GM23338 (cell line): ENCODE results near the gene MPC2. TPM values are rescaled to one million over a fixed set of nuclear protein-coding genes. Genes with fewer than 3 reads are reported as not detected.

Source experiments
- ATAC-seq: fragments of 200-7000 bp; cut with Tn5 transposase; 3 replicates; pipeline ENCODE4 v1.9.1; 2020
- DNase-seq: peaks from one replicate; pipeline ENCODE4 v3.0.0-alpha.2; 2015; ENCODE audit warnings: low spot score
- H2AFZ ChIP-seq: fragments of 200-600 bp; sonication (generic); 2 replicates; pipeline ENCODE4 v1.8.0; 2016; ENCODE audit warnings: antibody characterized with exemption, mild to moderate bottlenecking, moderate library complexity
- H3F3A ChIP-seq: fragments of 200-600 bp; sonication (generic); replicated peaks from 2 replicates; pipeline ENCODE4 v1.8.0; 2017; ENCODE audit warnings: antibody characterized with exemption, mixed run types, low read depth
- H3K27ac ChIP-seq: fragments of 200-600 bp; sonication (generic); 2 replicates; pipeline ENCODE4 v1.6.1; 2016; ENCODE audit warnings: low read depth
- H3K27me3 ChIP-seq: fragments of 200-600 bp; sonication (generic); 2 replicates; pipeline ENCODE4 v1.8.0; 2016; ENCODE audit warnings: mild to moderate bottlenecking, mixed run types, moderate library complexity; ENCODE audit not compliant: insufficient read depth
- H3K36me3 ChIP-seq: fragments of 200-600 bp; sonication (generic); 2 replicates; pipeline ENCODE4 v1.8.0; 2016; ENCODE audit warnings: mild to moderate bottlenecking; ENCODE audit not compliant: insufficient read depth
- H3K4me1 ChIP-seq: fragments of 200-600 bp; sonication (generic); 2 replicates; pipeline ENCODE4 v1.8.0; 2016; ENCODE audit warnings: mild to moderate bottlenecking, moderate library complexity; ENCODE audit not compliant: insufficient read depth
- H3K4me2 ChIP-seq: fragments of 200-600 bp; sonication (generic); 2 replicates; pipeline ENCODE4 v1.7.1; 2017; ENCODE audit warnings: mixed run types
- H3K4me3 ChIP-seq: fragments of 200-600 bp; sonication (generic); 2 replicates; pipeline ENCODE4 v1.6.1; 2016; ENCODE audit warnings: mixed run types
- H3K79me2 ChIP-seq: fragments of 200-600 bp; sonication (generic); replicated peaks from 2 replicates; pipeline ENCODE4 v1.8.0; 2017; ENCODE audit warnings: mild to moderate bottlenecking; ENCODE audit not compliant: insufficient read depth
- H3K9me2 ChIP-seq: fragments of 200-600 bp; sonication (generic); 2 replicates; pipeline ENCODE4 v1.8.0; 2017; ENCODE audit not compliant: insufficient read depth
- H4K20me1 ChIP-seq: fragments of 200-600 bp; sonication (generic); replicated peaks from 2 replicates; pipeline ENCODE4 v1.8.0; 2017; ENCODE audit warnings: mild to moderate bottlenecking; ENCODE audit not compliant: insufficient read depth
- H3K27ac Mint-ChIP-seq: 2 replicates; pipeline ENCODE4 v1.8.0; 2020; ENCODE audit warnings: inconsistent platforms, mild to moderate bottlenecking, moderate library complexity, mixed read lengths
- H3K27me3 Mint-ChIP-seq: 3 replicates; pipeline ENCODE4 v1.8.0; 2022; ENCODE audit warnings: low read depth, mild to moderate bottlenecking, moderate library complexity, mixed read lengths, inconsistent platforms; ENCODE audit not compliant: insufficient read depth, poor library complexity
- H3K36me3 Mint-ChIP-seq: 3 replicates; pipeline ENCODE4 v1.8.0; 2021; ENCODE audit warnings: low read depth, mild to moderate bottlenecking, inconsistent platforms, moderate library complexity, mixed read lengths
- H3K4me1 Mint-ChIP-seq: 3 replicates; pipeline ENCODE4 v1.8.0; 2020; ENCODE audit warnings: mild to moderate bottlenecking, inconsistent platforms, mixed read lengths
- H3K4me3 Mint-ChIP-seq: 3 replicates; pipeline ENCODE4 v1.8.0; 2021; ENCODE audit warnings: moderate library complexity, mild to moderate bottlenecking, inconsistent platforms, mixed read lengths
- H3K9me3 Mint-ChIP-seq: 3 replicates; pipeline ENCODE4 v1.8.0; 2020; ENCODE audit warnings: moderate library complexity, mild to moderate bottlenecking, inconsistent platforms, mixed read lengths
- CREB1 ChIP-seq: fragments of 250-450 bp; sonication (Bioruptor Pico); IDR thresholded peaks from 2 replicates; pipeline ENCODE4 v1.5.0; 2020; ENCODE audit warnings: low read depth, mild to moderate bottlenecking, moderate library complexity
- ETS1 ChIP-seq: IDR thresholded peaks from 2 replicates; pipeline ENCODE4 v1.6.1; 2016; ENCODE audit warnings: antibody characterized with exemption
- EZH2 ChIP-seq: fragments of 200-600 bp; sonication (generic); IDR thresholded peaks from one replicate; pipeline ENCODE4 v1.8.0; 2017; ENCODE audit warnings: antibody characterized with exemption, mild to moderate bottlenecking, low read depth; ENCODE audit not compliant: unreplicated experiment
- JUNB ChIP-seq: IDR thresholded peaks from one replicate; pipeline ENCODE4 v1.6.1; 2016; ENCODE audit warnings: antibody characterized with exemption; ENCODE audit not compliant: unreplicated experiment
- NANOG ChIP-seq: IDR thresholded peaks from 2 replicates; pipeline ENCODE4 v1.6.1; 2016; ENCODE audit warnings: antibody characterized with exemption, borderline replicate concordance
- POLR2AphosphoS5 ChIP-seq: IDR thresholded peaks from 2 replicates; pipeline ENCODE4 v1.6.1; 2016; ENCODE audit warnings: antibody characterized with exemption, low read depth
- REST ChIP-seq: IDR thresholded peaks from one replicate; pipeline ENCODE4 v1.6.1; 2018; ENCODE audit warnings: antibody characterized with exemption; ENCODE audit not compliant: unreplicated experiment
- STAT1 ChIP-seq: IDR thresholded peaks from one replicate; pipeline ENCODE4 v1.6.1; 2016; ENCODE audit warnings: antibody characterized with exemption; ENCODE audit not compliant: unreplicated experiment
- ZNF114 ChIP-seq: fragments of 250-450 bp; sonication (Bioruptor Pico); IDR thresholded peaks from 2 replicates; pipeline ENCODE4 v1.5.0; 2020; ENCODE audit warnings: mild to moderate bottlenecking, moderate library complexity
- ZNF331 ChIP-seq: fragments of 250-450 bp; sonication (Bioruptor Pico); IDR thresholded peaks from 2 replicates; pipeline ENCODE4 v1.5.0; 2020; ENCODE audit warnings: low read depth, mild to moderate bottlenecking, moderate library complexity
- polyA plus RNA-seq: library from polyadenylated mRNA; unstranded; fragments of >200 nt; fragmentation: Nextera tagmentation; extraction: Ambion mirVana; gene quantifications from 2 replicates; pipeline ENCODE4 v1.2.1, GENCODE V29; 2016
- total RNA-seq: library from RNA; depleted of rRNA; stranded (reverse); fragments of >200 nt; shearing (Covaris generic); gene quantifications from 2 replicates; pipeline ENCODE4 v1.2.3, GENCODE V29; 2014
- TF ChIP-seq, protein P1 (sequence below), 2 experiments: fragments of 200-600 bp in 1 of 2; sonication (generic) in 1 of 2; conservative IDR thresholded peaks; 2 replicates each; pipeline versions ENCODE4 v1.5.1 to v1.6.1; 2016 to 2017; ENCODE audit warnings: antibody characterized with exemption in 2 of 2, low read depth in 2 of 2, mild to moderate bottlenecking in 2 of 2, moderate library complexity in 1 of 2
- TF ChIP-seq, protein P2 (sequence below): fragments of 250-450 bp; sonication (Bioruptor Pico); IDR thresholded peaks from 2 replicates; pipeline ENCODE4 v1.5.0; 2020; ENCODE audit warnings: mild to moderate bottlenecking, moderate library complexity

The MPC2 gene
- total and polyA plus RNA-seq, 2 experiments from 2014 or later, result 21.6 to 76.9 TPM

DNA sequence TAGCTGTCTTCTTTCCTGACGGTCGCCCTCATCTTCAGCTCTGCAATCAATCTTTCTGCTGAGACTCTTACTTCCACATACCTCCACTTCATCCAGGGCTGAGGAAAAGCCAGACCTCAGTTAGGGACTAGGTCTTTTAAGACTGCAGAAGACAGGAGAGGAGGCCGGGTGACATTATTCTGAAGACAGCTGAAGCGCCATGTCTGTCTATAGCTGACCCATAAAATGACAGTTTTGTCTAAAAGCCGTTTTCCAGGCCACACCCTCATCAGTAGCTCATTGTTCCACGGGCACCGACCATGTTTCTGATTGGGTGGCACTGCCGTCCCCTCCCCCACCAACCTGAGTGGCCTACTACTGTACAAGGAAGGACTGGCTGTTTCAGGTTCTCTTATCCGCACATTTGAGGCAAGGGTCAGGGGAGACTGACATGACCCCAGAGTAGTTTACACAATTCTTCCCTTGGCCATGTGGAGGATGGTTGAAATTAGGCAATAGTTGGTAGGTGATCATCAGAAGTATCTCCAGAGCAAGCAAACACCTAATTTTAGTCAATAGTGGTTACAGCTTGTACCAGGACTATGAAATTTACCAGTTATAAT is 22.9 kb downstream of the MPC2 start, which contains the start of gene ADCY10 (continued):
- TF ChIP-seq ETS1 (no peak), CREB1 (CRISPR knock-in tag) (no peak), EZH2 (no peak)

DNA sequence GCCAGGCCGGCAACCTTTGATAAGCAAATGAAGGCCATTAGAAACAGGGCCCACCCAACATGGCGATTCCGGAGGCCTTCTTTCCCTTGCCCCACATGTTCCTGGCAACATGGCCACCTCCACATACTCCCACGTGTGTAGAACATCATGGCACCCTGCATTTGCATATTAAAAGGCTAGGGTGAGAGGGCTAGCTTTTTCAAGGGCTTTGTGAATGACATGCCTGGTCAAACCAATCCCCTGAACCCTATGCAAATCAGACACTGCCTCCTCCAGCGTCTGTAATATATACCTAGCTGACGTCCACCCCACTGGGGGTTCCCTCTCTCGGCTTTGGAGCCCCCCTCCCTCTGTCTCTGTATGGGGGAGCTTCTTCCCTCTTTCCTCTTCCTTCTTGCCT is 24.6 kb downstream of the MPC2 start:
- H3K4me1 ChIP-seq, result peaks cover 27% of the 10 kb centered on the region
- no peaks in the 10 kb centered on the region for H4K20me1 ChIP-seq
- H3K36me3 ChIP-seq, result peaks cover 9% of the 10 kb centered on the region; the same call in 1 of the 2 replicates
- no peak overlapping the region for H3K4me2 ChIP-seq
- H3K27ac Mint-ChIP-seq, result no peak overlapping the region; the same call in 1 of the 2 replicates
- H3K4me3 ChIP-seq, result no peak overlapping the region
- peaks cover 14% of the 10 kb centered on the region for H3K36me3 Mint-ChIP-seq
- peaks cover 1% of the 10 kb centered on the region for H3K27me3 Mint-ChIP-seq
- no peaks in the 10 kb centered on the region for H3F3A ChIP-seq
- peaks cover 22% of the 10 kb centered on the region for H3K9me3 Mint-ChIP-seq
- ATAC-seq (peak; percentile 63), DNase-seq (peak; percentile 82)
- H3K27ac ChIP-seq, result peak overlapping the region; percentile 47; the same call in 1 of the 2 replicates
- peaks cover 19% of the 10 kb centered on the region for H3K4me1 Mint-ChIP-seq
- no peaks in the 10 kb centered on the region for H3K27me3 ChIP-seq
- H2AFZ ChIP-seq, result no peak overlapping the region
- H3K4me3 Mint-ChIP-seq, result no peak overlapping the region
- no peaks in the 10 kb centered on the region for H3K79me2 ChIP-seq
- no peaks in the 10 kb centered on the region for H3K9me2 ChIP-seq
- TF ChIP-seq, protein P1, sequence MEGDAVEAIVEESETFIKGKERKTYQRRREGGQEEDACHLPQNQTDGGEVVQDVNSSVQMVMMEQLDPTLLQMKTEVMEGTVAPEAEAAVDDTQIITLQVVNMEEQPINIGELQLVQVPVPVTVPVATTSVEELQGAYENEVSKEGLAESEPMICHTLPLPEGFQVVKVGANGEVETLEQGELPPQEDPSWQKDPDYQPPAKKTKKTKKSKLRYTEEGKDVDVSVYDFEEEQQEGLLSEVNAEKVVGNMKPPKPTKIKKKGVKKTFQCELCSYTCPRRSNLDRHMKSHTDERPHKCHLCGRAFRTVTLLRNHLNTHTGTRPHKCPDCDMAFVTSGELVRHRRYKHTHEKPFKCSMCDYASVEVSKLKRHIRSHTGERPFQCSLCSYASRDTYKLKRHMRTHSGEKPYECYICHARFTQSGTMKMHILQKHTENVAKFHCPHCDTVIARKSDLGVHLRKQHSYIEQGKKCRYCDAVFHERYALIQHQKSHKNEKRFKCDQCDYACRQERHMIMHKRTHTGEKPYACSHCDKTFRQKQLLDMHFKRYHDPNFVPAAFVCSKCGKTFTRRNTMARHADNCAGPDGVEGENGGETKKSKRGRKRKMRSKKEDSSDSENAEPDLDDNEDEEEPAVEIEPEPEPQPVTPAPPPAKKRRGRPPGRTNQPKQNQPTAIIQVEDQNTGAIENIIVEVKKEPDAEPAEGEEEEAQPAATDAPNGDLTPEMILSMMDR (conservative IDR thresholded peaks at IDR 0.05; ENCODE audit: low read depth in 2 of 2), result no peak
- TF ChIP-seq, protein P2, sequence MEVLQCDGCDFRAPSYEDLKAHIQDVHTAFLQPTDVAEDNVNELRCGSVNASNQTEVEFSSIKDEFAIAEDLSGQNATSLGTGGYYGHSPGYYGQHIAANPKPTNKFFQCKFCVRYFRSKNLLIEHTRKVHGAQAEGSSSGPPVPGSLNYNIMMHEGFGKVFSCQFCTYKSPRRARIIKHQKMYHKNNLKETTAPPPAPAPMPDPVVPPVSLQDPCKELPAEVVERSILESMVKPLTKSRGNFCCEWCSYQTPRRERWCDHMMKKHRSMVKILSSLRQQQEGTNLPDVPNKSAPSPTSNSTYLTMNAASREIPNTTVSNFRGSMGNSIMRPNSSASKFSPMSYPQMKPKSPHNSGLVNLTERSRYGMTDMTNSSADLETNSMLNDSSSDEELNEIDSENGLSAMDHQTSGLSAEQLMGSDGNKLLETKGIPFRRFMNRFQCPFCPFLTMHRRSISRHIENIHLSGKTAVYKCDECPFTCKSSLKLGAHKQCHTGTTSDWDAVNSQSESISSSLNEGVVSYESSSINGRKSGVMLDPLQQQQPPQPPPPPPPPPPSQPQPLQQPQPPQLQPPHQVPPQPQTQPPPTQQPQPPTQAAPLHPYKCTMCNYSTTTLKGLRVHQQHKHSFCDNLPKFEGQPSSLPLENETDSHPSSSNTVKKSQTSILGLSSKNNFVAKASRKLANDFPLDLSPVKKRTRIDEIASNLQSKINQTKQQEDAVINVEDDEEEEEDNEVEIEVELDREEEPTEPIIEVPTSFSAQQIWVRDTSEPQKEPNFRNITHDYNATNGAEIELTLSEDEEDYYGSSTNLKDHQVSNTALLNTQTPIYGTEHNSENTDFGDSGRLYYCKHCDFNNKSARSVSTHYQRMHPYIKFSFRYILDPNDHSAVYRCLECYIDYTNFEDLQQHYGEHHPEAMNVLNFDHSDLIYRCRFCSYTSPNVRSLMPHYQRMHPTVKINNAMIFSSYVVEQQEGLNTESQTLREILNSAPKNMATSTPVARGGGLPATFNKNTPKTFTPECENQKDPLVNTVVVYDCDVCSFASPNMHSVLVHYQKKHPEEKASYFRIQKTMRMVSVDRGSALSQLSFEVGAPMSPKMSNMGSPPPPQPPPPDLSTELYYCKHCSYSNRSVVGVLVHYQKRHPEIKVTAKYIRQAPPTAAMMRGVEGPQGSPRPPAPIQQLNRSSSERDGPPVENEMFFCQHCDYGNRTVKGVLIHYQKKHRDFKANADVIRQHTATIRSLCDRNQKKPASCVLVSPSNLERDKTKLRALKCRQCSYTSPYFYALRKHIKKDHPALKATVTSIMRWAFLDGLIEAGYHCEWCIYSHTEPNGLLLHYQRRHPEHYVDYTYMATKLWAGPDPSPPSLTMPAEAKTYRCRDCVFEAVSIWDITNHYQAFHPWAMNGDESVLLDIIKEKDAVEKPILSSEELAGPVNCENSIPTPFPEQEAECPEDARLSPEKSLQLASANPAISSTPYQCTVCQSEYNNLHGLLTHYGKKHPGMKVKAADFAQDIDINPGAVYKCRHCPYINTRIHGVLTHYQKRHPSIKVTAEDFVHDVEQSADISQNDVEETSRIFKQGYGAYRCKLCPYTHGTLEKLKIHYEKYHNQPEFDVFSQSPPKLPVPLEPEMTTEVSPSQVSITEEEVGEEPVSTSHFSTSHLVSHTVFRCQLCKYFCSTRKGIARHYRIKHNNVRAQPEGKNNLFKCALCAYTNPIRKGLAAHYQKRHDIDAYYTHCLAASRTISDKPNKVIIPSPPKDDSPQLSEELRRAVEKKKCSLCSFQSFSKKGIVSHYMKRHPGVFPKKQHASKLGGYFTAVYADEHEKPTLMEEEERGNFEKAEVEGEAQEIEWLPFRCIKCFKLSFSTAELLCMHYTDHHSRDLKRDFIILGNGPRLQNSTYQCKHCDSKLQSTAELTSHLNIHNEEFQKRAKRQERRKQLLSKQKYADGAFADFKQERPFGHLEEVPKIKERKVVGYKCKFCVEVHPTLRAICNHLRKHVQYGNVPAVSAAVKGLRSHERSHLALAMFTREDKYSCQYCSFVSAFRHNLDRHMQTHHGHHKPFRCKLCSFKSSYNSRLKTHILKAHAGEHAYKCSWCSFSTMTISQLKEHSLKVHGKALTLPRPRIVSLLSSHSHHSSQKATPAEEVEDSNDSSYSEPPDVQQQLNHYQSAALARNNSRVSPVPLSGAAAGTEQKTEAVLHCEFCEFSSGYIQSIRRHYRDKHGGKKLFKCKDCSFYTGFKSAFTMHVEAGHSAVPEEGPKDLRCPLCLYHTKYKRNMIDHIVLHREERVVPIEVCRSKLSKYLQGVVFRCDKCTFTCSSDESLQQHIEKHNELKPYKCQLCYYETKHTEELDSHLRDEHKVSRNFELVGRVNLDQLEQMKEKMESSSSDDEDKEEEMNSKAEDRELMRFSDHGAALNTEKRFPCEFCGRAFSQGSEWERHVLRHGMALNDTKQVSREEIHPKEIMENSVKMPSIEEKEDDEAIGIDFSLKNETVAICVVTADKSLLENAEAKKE (CRISPR knock-in tag), result no peak
- TF ChIP-seq EZH2 (no peak), REST (no peak), STAT1 (no peak), ZNF331 (CRISPR knock-in tag) (no peak), POLR2AphosphoS5 (0 out of 2 replicates have a peak, but pooled peaks have one; percentile 29), CREB1 (CRISPR knock-in tag) (peak; percentile 36; the same call in 1 of the 2 replicates), JUNB (no peak), ZNF114 (no peak), NANOG (no peak)
